NB4 (cell line): ENCODE data around the gene DAPK3.

Experiments used
- DNase-seq: peaks from one replicate; pipeline ENCODE4 v3.0.0; 2010; ENCODE audit warnings: low read depth
- H3K4me3 ChIP-seq: one replicate; pipeline ENCODE4 v1.5.1; 2011; ENCODE audit warnings: mild to moderate bottlenecking, low read depth, low read length, moderate library complexity
- CTCF ChIP-seq: IDR thresholded peaks from one replicate; pipeline ENCODE4 v1.5.1; 2012; ENCODE audit warnings: low read depth, low read length
- MAX ChIP-seq: IDR thresholded peaks from 2 replicates; pipeline ENCODE4 v1.6.1; 2011; ENCODE audit warnings: low read depth, low read length
- MYC ChIP-seq: IDR thresholded peaks from 2 replicates; pipeline ENCODE4 v1.6.1; 2011; ENCODE audit warnings: low read depth, low read length
- POLR2A ChIP-seq: IDR thresholded peaks from 2 replicates; pipeline ENCODE4 v1.6.1; 2011; ENCODE audit warnings: mild to moderate bottlenecking; ENCODE audit not compliant: insufficient read length; ENCODE audit errors: extremely low read depth

Gene DAPK3

GRCh38 chr19:4016486-4016885, 45.6 kb upstream of the DAPK3 start:
- TF ChIP-seq MYC (no peak), MAX (no peak), POLR2A (no peak), CTCF (no peak)
- no peak overlapping the region for H3K4me3 ChIP-seq
- no peak for DNase-seq

GRCh38 chr19:4015705-4016402, 45.0 kb upstream of the DAPK3 start:
- no peak for DNase-seq
- TF ChIP-seq MAX, result no peak
- no peak for TF ChIP-seq MYC
- TF ChIP-seq POLR2A, result no peak
- no peak for TF ChIP-seq CTCF
- no peak overlapping the region for H3K4me3 ChIP-seq

- DNase-seq, result no peak
- H3K4me3 ChIP-seq, result no peak overlapping the region
- TF ChIP-seq MAX (no peak), POLR2A (no peak), CTCF (no peak), MYC (no peak)
Observed at GRCh38 chr19:4014541-4015491, 43.9 kb upstream of the DAPK3 start.

GRCh38 chr19:4013886-4014540, 43.1 kb upstream of the DAPK3 start:
- TF ChIP-seq POLR2A, result no peak
- no peak for TF ChIP-seq CTCF
- TF ChIP-seq MAX, result no peak
- no peak for TF ChIP-seq MYC
- no peak for DNase-seq

GRCh38 chr19:4012975-4013634, 42.2 kb upstream of the DAPK3 start:
- H3K4me3 ChIP-seq, result no peak overlapping the region
- no peak for DNase-seq
- TF ChIP-seq CTCF, result no peak
- no peak for TF ChIP-seq MAX
- no peak for TF ChIP-seq POLR2A
- TF ChIP-seq MYC, result no peak

More at GRCh38 chr19:4013886-4014540, 43.1 kb upstream of the DAPK3 start:
- no peak overlapping the region for H3K4me3 ChIP-seq
